ENCODE results near the gene MRPL40.

MRPL40 gene

DNA sequence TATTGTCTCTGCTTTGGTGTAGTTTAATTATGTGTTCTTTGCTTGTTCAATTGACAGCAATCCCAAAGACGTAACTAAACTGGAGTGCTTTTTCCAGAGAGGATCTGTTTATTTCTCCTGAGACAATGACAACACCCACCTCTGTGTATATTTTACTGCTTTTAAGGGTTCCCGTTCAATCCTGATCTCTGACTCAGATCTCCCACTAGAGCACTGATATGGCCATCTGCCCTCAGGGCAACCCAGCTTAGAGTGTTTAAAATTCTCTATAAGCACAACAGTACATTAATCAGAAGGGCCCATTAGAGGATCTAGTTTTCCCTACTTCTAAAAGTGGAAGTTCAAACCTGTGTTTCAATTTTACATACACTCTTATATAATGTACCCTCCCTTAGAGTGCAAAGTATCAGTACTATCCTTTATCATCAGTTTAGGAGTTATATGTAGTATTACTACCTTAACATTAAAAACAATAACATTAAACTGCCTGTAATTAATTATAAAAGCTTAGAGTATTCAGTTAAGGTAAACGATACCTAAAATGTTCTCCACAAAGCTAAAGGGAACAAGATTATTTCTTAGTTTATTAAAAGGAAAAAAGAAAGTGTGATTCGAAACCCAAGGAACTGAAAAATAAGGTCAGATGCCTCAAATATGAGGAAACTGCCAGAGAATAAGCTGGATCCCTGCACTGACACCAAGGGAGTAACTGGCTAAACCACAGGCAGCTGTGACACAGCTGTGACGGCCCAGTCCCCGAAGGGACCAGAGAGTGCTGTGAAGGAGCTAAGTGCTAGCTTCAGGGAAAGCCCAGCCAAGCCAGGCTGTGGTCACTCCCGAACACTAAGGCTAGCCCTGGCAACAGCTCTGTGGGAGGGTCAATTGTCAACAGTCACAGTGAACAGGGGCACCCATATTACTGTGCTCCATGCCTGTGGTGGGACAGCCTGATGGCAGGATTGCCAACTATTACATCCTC lies 31.4 kb downstream of the MRPL40 start:
- no peak for DNase-seq

DNA sequence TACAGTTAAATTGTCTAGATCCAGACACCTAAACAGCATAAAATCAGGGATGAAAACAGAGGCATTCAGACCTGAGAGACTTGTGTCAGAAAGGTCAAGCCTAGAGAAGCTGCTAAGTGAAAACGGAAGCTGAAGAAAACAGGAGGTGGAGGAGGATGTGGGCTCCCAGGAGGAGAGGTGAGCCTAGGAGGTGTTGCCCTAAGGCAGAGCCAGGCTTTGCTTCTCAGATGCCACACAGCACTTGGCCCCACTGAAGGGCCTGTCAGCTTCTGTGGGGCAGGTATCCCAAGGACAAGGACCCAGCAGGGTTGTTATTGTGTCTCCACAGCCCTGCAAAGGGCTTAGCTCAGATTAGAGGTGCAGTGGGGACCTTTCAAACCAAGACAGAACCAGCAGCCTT lies 32.2 kb downstream of the MRPL40 start:
- DNase-seq, result no peak

DNA sequence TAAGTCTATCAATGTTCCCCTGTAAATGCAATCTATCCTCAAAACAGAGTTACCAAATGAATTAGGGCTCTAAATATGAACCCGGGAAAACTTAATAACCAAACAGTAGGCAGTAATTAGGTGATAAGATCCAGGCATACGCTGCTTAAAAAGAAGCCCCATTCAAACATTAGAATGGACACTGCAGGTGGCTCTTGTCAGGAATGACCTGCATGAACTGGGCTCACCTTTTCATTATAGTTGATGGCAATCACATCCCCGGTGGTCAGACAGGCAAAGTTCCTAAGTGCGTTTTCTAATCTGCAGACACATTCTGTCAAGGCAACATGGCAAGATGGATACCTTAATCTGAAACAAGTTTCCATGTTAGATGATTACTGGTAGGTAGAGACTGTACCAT lies 32.6 kb downstream of the MRPL40 start:
- DNase-seq, result no peak

DNA sequence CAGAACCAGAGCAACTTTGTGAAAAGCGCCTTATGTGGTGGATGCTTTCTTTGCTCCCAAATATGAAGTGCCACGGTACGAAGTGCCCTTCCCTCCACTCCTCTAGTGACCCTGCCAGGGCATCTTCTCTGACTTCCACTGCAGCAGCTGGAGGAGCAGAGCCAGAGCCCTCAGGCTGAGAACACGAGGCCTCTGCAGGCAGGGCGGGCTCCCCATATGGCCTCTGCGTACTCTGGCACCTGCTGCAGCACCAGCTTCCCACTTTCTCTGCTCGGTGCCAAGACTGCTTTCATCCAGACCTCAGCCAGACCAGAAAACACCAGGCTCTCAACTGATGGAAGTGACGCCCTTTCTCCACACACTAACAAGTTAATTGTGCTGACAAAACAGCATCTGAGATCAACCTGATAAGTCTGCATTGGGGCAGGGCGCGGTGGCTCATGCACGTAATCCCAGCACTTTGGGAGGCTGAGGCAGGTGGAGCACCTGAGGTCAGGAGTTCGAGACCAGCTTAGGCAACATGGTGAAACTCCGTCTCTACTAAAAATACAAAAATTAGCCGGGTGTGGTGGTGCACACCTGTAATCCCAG lies 33.9 kb downstream of the MRPL40 start:
- DNase-seq, result no peak

DNA sequence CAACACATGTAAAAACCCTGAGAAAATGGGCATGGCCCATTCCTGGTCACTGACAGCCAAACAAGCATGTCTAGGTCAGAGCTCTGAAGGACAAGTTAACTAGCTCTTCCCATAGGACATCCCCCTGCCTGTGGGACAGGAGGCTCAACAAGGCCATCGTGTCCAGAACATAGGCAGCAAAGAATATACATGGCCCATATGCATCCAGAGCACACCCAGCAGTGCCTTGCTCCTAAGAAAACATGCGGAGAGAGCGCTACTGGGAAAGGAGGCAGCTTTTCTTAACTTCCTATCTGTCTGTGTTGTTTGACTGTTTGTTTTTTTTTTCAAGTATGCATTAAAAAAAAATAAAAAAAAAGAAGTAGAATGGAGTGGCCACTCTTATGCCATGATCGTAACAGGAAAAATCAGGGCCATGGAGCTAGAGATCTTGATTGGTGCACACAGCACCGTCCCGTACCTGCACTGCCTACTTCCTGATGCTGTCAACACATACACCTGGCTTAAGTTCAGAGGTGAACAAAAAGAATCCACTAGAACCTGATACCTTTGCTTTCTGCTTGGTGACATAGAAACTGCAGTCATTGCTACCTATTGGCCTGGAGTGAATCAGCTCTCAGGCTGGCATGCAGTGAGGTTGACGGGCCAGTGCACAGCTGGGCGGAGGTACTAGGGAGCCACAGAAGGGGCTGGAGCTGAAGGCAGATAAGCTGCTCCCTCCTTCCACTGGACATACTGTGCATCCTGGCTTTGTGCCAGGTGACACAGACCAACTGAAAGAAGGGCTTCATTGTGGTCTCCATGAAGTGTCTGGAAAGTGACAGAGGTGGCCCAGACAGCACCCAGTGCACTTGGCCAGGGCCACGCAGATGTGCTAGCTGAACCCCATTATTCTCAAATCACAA lies 34.8 kb downstream of the MRPL40 start:
- DNase-seq, result no peak

DNA sequence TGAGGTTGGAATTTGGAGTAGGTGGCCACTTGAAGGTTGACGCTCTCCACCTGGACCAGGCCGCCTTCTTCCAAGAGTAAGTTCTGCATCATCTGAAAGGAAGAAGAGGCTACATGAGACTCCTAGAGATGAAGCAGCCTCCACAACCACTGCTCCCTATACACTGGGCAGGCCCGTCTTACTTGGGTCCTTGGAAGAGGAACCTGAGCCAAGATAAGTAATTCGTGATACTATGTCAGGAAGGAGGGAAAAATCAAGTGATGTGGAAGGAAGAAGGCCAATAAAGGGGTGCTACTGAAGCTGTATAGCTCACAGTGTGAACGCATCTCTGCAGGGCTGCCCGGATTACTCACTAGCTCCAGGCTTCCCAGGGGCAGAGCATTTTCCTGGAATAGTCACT lies 35.6 kb downstream of the MRPL40 start:
- no peak for DNase-seq

DNA sequence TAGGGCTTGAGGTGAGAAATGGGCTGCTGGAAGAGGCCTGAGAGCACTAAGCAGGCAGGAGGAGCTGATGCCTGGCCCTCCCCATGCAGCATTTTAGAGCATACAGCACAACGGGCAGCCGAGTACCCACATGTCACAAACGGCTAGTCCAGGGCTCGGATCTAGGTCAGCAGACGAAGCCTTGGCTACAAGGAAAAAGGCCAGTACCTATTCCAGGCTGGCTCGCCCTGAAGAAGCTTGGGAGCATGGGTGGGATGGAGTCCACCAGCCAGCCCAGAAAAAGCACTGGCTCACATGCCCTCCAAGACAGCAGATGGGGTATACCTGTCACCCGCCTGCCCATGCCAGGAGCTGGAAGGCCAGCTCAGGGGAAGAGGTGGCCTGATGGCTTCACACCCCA lies 37.1 kb downstream of the MRPL40 start:
- no peak for DNase-seq

DNA sequence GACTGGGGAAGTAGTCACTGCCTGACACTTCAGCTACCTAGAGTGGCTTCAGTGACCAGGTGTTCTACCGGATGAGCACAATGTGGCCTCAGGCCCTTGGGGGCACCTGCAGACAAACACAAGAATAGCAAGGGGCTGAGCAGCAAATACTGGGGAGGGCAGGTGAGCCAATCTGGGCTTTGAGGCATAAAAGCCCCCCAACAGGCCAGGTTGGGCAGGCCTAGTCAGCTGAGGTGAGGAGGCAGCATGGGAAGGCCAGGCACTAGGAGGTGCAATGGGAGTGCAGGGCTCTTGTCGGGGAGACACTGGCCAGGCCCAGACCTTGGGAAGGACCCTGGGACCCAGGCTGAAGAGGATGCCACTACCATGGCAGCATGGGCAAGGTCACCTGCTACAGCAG lies 37.7 kb downstream of the MRPL40 start:
- no peak for DNase-seq

DNA sequence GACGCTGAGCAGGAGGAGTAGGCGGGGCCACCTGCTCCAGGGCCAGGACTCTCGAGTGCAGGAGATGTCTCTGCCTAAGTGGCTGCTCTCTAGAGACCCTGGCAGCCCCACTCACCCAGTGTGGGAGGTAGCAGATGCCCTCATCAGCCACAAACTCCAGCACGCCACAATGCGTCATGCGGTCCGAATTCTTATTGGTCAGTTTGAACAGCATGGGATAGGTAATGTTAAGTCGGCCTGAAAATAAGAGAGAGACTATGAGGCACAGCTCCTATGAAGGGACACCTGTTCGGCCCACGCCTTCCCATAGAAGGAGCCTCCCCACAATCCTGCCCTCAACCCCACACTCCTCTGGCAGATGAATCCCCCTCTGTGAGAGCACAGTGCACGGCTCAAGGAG lies 39.2 kb downstream of the MRPL40 start:
- no peak for DNase-seq

DNA sequence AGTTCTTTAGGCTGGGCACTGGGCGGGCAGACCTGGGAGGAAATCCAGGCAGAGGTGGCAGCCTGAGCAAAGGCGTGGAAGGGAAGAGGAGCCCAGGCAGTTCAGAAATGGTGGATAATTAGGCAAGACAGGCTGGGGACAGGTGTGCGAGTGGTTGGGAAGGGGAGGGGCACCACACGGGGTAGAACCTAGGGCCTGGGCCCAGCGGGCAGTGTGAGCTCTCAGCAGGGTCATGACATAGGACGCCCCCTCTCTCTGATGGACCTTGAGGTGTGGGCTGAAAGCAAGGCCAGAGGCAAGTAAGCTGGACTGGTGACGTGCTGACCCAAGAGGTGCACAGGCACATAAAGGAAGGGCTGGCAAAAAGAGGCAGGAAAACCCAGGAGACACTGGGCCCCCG lies 39.9 kb downstream of the MRPL40 start:
- no peak for DNase-seq

DNA sequence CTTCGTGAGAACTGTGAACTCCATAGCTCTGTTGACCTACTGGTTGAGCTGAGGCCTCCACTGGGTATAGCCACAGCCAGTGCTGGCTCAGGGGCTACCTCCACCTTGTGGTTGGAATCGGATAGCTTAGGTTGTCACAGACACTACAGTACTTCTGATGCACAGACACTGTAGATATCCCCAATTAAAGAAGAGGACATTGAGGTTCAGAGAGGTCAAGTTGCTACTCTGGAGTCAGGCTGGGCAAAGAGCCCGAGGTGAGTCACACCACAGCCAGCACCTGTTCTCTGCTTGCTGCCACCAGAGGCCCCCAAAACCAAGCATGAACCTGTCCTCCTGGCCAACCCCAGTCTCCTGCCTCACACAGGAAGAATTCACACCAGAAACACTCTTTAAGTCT lies 41.2 kb downstream of the MRPL40 start:
- no peak for DNase-seq

DNA sequence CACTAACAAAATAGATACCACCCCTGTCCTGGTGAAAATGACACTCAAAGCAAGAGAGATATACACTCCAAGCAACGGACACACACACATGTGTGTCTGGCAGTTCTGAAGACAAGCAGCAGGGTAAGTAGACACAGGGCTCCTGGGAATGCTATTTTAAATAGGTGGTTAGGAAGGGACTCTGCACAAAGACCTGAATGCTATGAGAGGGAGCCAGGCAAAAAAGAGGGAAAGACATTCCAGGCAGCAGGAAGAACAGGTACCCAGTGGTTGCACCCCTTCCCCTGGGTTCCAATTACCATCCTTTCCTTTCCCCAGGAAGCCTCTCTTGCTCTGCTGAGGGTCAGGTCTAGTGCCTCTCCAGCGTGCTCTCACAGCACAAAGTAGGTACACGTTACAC lies 43.7 kb downstream of the MRPL40 start:
- no peak for DNase-seq

DNA sequence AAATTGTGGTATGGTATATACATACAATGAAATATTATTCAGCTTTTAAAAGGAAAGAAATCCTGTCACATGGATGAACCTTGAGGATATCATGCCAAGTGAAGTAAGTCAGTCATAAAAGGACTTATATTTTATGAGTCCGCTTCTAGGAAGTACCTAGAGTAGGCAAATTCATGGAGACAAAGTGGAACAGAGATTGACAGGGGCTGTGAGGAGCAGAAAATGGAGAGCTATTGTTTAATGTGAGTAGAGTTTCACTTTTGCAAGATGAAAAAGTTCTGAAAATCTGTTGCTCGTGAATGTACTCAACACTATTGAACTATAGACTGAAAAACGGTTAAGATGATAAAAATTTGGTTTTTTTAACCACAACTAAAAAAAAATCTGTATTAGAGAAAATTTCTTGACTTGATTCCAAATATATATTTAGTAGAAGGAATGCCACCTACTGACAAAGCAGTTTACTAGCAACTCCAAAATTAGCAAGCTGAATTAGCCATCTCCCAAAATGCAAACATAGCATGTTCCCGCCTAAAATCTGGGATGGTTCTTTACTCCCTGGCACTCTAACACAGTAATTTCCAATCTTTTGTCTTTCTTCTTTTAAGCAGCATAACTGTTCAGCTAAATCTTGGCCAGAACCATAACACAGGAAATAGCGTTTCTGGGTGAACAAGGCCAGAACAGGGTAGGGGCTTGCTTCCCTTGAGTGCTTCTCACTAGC lies 45.1 kb downstream of the MRPL40 start:
- DNase-seq, result no peak

DNA sequence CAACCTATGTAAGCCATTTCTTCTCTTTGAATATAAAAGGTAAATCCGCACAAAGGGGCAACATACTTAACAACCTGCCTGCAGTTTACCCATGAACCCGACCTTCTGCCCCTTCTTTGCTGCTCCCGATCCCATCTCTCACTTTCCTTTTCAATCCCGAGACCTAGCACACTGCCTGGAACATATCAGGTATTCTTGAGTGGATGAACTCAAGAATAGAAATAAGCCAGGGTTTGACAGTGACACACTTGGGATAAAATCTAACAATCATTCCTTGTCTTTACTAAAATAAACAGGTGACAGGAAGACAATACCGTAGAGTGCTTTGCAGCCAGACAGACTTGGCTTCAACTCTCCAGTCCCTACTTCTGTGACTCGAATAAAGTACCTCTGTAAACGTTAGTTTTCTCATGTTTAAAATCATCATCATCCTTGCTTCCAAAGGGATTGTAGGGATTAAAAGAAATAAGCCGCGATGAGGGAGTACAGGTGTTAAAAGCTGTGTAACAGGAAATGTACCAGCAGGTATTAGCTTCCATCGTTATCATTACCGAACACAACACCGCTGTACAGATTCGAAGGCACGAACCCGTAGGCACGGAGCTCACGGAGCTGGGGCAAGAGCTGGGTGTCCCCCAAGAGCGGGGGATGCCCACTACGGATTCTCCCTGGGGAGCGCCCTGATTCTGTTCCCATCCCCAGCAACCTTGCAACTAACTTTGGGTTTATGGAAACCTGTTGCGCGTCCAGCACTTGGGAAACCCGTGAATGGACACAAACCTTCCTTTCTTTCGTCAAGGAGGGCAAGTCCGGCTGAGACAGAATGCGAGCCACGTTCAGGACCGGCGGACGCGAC lies 45.9 kb downstream of the MRPL40 start:
- DNase-seq, result no peak

DNA sequence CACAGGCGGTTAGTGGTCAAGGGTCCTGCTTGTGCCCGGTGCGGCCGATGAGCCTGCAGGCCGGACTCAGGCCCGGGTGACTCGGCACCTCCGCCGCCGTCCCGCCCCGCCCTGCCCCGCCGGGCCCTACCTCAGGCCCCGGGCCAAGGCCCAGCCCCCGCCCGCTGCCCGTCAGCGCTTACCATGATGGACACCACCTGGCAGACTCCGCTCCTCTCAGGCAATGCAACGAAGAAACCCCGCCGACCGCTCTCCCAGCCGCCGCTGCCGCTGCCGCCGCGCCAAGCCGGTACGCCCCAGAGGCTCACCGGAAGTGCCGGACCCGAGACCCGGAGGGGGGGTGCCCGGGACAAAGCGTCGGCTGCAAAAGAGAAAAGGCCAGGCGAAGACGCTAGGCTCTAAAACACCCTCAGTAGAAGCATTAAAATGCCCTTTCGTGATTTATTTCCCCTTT lies 46.6 kb downstream of the MRPL40 start, which contains the start of gene UFD1:
TSS of gene UFD1 (minus strand) at position 293 of the 454 bp plus-strand sequence. CDS start at position 185, 108 bp downstream.
- DNase-seq, result no peak

DNA sequence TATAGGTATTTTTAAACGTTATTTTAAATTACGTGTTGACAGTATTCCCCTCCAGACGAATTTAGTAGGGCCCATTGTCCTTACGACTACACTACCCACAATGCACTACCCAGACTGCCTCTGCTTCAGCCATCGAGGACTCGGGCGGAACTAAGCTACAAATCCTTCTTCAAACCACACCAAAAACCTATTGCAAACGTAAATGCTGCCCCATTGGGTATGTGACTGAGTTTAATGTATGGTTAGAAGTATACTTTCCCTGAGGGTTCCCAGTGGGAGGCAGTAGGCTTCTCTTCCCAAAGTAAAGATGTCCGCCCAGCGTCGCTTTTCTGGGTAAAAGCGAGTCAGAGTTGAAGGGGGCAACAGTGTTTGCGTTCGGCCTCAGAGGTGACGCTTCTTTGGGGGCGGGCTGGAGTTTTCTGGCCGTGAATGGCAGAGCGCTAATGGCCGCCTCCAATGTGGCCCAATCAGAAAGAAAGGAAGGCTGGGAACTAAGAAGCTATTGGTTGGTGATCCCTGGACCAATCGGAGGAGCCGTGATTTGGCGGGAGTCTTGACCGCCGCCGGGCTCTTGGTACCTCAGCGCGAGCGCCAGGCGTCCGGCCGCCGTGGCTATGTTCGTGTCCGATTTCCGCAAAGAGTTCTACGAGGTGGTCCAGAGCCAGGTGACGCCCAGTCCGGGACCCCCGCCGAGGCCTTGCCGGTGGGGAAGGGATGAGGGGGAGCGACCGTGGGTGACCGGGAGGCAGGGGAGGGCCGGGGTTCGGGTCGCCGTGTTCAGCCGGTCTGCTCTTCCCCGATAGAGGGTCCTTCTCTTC lies 47.2 kb downstream of the MRPL40 start, which contains the start of gene CDC45:
TSS of gene CDC45 (plus strand) at position 566 of the 818 bp plus-strand sequence. CDS start at position 615, 49 bp downstream.
- DNase-seq, result peak; percentile 84

DNA sequence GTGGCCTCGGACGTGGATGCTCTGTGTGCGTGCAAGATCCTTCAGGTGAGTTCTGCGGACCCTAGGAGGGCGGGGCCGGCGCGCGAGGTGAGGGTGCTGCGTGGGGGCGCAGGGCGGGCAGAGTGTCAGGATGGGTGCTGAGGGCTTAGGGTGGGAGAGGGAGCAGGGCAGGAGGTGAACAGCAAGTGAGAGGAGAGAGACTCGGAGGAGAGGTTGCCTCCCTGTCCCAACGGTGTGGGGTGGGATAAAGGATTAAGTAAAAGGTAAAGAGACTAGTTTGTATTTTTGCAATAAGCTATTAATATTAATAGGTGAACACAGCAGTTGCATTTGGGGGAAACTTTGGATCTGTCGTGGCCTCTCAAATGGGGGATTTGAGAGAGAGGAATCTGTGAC lies 47.8 kb downstream of the MRPL40 start:
- DNase-seq, result no peak

DNA sequence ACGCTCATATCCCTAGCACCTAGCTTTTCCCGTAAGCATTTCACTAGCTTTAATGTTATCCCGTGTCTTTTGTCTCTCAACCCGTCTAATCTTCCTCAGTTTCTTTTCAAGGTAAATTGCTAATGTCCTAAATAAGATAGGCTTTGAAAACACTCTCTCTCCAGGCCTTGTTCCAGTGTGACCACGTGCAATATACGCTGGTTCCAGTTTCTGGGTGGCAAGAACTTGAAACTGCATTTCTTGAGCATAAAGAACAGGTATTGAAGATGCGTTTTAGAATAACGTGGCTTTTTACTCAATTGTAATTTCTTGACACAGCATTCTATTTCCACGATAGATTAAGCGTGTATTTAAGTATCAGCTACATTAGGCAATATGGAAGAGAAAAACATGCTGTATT lies 48.4 kb downstream of the MRPL40 start:
- no peak for DNase-seq

DNA sequence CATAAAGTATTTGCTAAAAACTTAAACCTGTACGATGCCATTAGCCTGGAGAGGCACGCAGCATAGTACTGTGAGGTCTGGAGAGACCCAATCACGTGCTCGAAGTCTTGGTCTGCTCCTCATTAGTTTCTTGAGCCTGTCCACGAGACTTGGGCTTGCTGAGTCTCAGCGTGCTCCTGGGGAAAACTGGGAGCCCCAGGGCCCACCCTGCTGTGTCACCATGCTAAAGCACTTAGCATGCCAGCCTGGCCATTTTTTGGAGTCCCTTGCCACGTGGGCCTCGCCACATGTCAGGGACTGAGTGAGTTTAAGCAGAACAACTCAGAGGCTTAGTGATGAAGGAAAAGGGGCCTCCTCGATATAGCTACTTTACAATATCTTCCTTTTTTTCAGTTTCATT lies 50.0 kb downstream of the MRPL40 start:
- no peak for DNase-seq

DNA sequence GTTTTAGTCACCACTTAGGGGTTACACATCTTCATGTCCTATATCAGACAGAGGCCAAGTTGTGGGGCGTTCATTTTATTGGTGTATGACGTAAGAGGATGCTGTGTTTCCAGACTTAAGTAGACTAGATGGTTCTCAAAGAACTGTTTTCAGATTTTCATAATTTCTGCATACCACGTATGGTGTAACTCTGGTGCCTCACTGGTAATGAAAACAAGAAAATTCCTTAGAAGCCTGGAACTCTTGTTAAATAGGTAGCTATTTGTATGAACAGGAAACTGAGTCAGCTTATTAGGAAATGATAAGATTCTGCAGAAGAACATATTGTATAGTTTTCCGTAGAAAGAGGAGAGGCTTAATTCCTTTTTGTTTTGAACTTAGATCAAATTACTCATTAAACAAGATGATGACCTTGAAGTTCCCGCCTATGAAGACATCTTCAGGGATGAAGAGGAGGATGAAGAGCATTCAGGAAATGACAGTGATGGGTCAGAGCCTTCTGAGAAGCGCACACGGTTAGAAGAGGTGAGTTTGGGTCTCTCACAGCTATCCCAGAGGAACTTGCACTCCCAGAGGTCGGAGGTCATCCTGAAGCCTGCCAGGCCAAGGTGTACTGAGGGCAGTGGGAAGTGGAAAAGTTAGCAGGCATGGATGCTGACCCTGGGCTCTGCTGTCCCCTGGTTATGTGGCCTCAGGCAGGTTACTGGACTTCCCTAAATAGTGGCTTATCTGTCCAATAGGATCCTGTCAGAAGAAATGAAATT lies 51.3 kb downstream of the MRPL40 start:
- no peak for DNase-seq

Measured in NCI-H1417 treated with DMSO at 0.1 percent for 48 hours (cell line).